Nephron (organoid): Measurements from ENCODE around the gene PLEKHM2.

Experiments
- H3K27ac Mint-ChIP-seq, 3 experiments: 2 replicates each; pipeline ENCODE4 v1.8.0; 2020; ENCODE audit warnings: mixed read lengths in 3 of 3, mild to moderate bottlenecking in 2 of 3, moderate library complexity in 1 of 3
- H3K27me3 Mint-ChIP-seq: 2 replicates; pipeline ENCODE4 v1.8.0; 2021; ENCODE audit warnings: low read depth, mild to moderate bottlenecking, moderate library complexity, mixed read lengths
- H3K36me3 Mint-ChIP-seq: 2 replicates; pipeline ENCODE4 v1.8.0; 2020; ENCODE audit warnings: low read depth, mixed read lengths
- H3K4me1 Mint-ChIP-seq: 2 replicates; pipeline ENCODE4 v1.8.0; 2020; ENCODE audit warnings: mixed read lengths
- H3K4me3 Mint-ChIP-seq, 3 experiments: 2 replicates each; pipeline ENCODE4 v1.8.0; 2020; ENCODE audit warnings: mild to moderate bottlenecking in 3 of 3, mixed read lengths in 3 of 3, moderate library complexity in 2 of 3
- H3K9me3 Mint-ChIP-seq: 2 replicates; pipeline ENCODE4 v1.8.0; 2020; ENCODE audit warnings: mixed read lengths
- TF ChIP-seq, protein P1 (sequence below), 3 experiments: fragments of 200-600 bp; sonication (generic); IDR thresholded peaks; one replicate each; pipeline ENCODE4 v1.5.0; 2021; ENCODE audit warnings: antibody characterized with exemption in 3 of 3; ENCODE audit not compliant: unreplicated experiment in 3 of 3

PLEKHM2 gene

DNA sequence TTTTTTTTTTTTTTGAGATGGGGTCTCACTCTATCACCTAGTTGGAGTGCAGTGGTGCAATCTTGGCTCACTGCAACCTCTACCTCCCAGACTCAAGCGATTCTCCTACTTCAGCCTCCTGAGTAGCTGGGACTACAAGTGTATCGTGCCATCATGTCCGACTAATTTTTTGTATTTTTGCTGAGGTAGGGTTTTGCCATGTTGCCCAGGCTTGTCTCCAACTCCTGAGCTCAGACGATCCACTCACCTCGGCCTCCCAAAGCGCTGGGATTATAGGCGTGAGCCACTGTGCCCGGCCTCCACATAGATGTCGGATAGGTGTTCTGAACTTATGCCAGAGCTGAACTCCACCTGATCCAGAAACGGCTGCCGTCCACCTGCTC lies 21.1 kb downstream of the PLEKHM2 start:
- no peak overlapping the region for H3K4me3 Mint-ChIP-seq
- peaks cover 62% of the 10 kb centered on the region for H3K4me1 Mint-ChIP-seq
- TF ChIP-seq, protein P1, sequence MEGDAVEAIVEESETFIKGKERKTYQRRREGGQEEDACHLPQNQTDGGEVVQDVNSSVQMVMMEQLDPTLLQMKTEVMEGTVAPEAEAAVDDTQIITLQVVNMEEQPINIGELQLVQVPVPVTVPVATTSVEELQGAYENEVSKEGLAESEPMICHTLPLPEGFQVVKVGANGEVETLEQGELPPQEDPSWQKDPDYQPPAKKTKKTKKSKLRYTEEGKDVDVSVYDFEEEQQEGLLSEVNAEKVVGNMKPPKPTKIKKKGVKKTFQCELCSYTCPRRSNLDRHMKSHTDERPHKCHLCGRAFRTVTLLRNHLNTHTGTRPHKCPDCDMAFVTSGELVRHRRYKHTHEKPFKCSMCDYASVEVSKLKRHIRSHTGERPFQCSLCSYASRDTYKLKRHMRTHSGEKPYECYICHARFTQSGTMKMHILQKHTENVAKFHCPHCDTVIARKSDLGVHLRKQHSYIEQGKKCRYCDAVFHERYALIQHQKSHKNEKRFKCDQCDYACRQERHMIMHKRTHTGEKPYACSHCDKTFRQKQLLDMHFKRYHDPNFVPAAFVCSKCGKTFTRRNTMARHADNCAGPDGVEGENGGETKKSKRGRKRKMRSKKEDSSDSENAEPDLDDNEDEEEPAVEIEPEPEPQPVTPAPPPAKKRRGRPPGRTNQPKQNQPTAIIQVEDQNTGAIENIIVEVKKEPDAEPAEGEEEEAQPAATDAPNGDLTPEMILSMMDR (IDR thresholded peaks at IDR 0.05; ENCODE audit: unreplicated experiment in 3 of 3): no peak
- peaks cover 12% of the 10 kb centered on the region for H3K36me3 Mint-ChIP-seq
- H3K9me3 Mint-ChIP-seq: no peaks in the 10 kb centered on the region
- H3K27ac Mint-ChIP-seq: peak overlapping the region; percentile 59 to 97 (median 92)
- H3K27me3 Mint-ChIP-seq: no peaks in the 10 kb centered on the region

DNA sequence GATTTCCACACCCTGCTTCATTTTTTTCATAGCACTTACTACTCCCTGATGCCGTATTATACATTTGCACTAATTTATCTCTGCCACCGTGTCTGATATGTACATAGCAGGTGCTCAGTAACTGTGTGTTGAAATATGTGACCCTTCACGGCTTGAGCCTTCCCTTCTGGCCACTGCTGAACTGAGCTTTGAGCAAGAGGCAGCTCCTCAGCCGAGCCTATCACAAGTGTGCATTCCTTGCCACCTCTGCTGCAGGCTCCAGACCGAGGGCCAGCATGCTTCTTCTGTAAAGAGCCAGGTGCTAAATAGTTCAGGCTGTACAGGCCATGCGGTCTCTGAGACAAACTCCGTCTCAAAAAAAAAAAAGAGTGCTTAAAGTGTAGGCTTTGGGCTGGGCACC lies 22.6 kb downstream of the PLEKHM2 start:
- Mint-ChIP-seq H3K4me3 (peak overlapping the region in 2 of 3 experiments; percentile 20 to 22), H3K4me1 (peaks cover 55% of the 10 kb centered on the region)

DNA sequence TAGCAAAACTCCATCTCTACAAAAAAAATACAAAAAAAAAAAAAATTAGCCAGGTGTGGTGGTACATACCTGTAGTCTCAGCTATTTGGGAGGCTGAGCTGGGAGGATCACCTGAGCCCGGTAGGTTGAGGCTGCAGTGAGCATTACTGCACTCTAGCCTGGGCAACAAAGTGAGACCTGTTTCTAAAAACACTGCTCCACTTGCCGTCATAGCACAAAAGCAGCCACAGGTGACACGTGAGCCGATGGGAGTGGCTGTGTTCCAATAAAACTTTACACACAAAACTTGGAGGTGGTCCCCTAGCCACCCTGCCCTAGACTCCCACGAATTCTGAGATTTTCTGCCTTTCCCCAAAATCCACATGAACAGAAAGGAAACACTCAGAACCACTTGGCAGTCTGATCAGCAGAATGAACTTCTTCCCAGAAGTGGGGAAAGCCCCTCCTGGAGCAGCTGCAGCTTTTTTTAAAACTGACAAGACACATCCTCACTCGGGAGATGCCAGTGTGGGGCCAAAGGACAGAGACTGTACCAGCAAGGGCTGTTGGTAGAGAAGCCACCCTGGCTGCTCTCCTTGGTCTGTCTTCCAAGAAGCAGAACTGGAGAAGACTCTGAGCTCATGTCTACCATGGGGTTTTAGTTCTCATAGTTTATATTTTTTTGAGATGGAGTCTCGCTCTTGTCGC lies 23.3 kb downstream of the PLEKHM2 start:
- H3K27ac Mint-ChIP-seq: peak overlapping the region in 2 of 3 experiments; percentile 25 to 41
- no peaks in the 10 kb centered on the region for H3K27me3 Mint-ChIP-seq
- H3K9me3 Mint-ChIP-seq: no peaks in the 10 kb centered on the region
- TF ChIP-seq, protein P1 (IDR thresholded peaks at IDR 0.05; ENCODE audit: unreplicated experiment in 3 of 3): no peak
- no peak overlapping the region for H3K4me3 Mint-ChIP-seq
- H3K36me3 Mint-ChIP-seq: peaks cover 8% of the 10 kb centered on the region
- H3K4me1 Mint-ChIP-seq: peaks cover 51% of the 10 kb centered on the region

More for the DNA sequence above, 22.6 kb downstream of the PLEKHM2 start:
- Mint-ChIP-seq H3K9me3 (no peaks in the 10 kb centered on the region), H3K27me3 (no peaks in the 10 kb centered on the region), H3K27ac (peak overlapping the region; percentile 81 to 92 (median 82)), H3K36me3 (peaks cover 8% of the 10 kb centered on the region)
- TF ChIP-seq, protein P1 (IDR thresholded peaks at IDR 0.05; ENCODE audit: unreplicated experiment in 3 of 3): no peak

- Mint-ChIP-seq H3K9me3 (no peaks in the 10 kb centered on the region), H3K27me3 (no peaks in the 10 kb centered on the region), H3K36me3 (peaks cover 8% of the 10 kb centered on the region), H3K4me1 (peaks cover 43% of the 10 kb centered on the region), H3K4me3 (no peak overlapping the region), H3K27ac (peak overlapping the region in 2 of 3 experiments; percentile 50 to 61)
- TF ChIP-seq, protein P1 (IDR thresholded peaks at IDR 0.05; ENCODE audit: unreplicated experiment in 3 of 3): no peak
Measured at GRCh38 chr1:15708486-15709137, 24.5 kb downstream of the PLEKHM2 start.

DNA sequence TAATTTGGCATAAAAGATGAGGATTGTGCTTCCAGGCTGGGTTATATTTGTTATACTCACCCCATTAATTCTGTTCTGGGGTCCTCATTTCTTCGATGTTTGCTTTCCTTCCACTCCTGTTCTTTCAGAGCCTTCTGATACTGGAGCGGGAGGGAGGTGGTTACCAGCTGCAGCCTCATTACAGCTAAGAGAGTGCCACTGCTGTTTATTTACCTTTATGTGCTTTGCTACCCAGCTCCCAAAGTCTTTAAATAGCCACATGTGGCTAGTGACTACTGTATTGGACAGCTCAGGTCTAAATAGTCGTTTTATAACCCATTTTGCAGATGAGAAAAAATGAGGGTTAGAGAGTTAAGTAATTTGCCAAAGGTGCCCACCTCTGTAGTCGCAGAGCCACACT lies 25.1 kb downstream of the PLEKHM2 start:
- no peaks in the 10 kb centered on the region for H3K27me3 Mint-ChIP-seq
- H3K4me3 Mint-ChIP-seq: no peak overlapping the region
- no peaks in the 10 kb centered on the region for H3K9me3 Mint-ChIP-seq
- H3K36me3 Mint-ChIP-seq: peaks cover 9% of the 10 kb centered on the region
- peak overlapping the region; percentile 38 to 50 (median 41) for H3K27ac Mint-ChIP-seq
- peaks cover 39% of the 10 kb centered on the region for H3K4me1 Mint-ChIP-seq
- TF ChIP-seq, protein P1 (IDR thresholded peaks at IDR 0.05; ENCODE audit: unreplicated experiment in 3 of 3): no peak
